ENCODE data around the gene ZNF74.
"Not testable (repeated sequence)": the region's sequence is repeated elsewhere in the genome, so short reads cannot be mapped to it uniquely, and the experiment has no call there.

ZNF74 gene

DNA sequence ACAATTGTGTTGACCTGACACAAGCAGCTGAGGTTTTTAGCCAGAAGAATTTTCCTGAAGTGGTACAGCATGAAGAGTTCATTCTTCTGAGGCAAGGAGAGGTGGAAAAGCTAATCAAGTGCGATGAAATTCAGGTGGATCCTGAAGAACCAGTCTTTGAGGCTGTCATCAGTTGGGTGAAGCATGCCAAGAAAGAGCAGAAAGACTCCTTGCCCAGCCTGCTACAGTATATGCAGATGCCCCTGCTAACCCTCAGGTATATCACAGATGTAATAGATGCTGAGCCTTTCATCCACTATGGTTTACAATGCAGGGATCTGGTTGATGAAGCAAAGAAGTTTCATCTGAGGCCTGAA, 56.6 kb downstream of the ZNF74 start:
- DNase-seq = no peak

DNA sequence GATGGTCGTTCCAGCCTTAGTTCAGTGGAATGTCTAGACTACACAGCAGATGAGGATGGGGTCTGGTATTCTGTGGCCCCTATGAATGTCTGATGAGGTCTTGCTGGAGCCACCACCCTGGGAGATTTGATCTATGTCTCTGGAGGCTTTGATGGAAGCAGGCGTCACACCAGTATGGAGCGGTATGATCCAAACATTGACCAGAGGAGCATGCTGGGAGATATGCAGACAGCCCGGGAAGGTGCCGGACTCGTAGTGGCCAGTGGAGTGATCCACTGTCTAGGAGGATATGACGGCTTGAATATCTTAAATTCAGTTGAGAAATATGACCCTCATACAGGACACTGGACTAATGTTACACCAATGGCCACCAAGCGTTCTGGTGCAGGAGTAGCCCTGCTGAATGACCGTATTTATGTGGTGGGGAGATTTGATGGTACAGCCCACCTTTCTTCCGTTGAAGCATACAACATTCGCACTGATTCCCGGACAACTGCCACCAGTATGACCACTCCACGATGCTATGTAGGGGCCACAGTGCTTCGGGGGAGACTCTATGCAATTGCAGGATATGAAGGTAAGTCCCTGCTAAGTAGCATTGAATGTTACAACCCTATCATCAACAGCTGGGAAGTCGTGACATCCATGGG, 57.3 kb downstream of the ZNF74 start:
- not testable (repeated sequence) for DNase-seq

DNA sequence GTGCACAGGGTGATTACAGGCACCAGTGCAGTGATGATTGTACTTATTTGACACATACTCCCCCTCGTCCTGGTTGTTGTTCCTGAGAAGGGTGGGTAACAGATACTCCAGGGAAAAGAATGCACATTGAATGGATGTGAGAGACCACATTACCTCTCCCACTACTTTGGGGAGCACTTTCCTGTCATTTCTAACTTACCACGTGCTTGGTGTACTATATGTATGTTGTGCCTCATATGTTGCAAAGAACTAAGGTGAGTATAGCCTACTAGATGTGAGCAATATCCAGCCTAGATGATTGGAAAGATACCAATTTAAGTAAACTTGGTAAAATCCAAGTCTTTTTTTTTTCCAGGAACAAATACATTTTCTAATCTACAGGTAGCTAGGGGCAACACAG, 58.0 kb downstream of the ZNF74 start:
- no peak for DNase-seq

DNA sequence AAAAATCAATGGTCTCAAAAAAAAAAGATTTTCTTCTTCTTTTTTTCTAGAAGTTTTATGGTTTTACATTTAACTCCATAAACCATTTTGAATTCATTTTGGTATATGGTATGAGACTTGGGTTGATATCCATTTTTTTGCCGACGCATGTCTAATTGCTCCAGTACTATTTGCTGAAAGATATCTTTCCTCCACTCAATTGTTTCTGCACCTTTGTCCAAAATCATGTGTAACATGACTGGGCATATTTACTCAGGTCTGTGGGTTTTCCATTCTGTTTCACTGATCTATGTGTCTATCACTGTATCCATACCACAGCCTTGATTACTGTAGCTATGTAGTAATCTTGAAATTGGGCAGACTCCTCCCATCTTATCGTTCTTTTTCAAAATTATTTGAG, 59.3 kb downstream of the ZNF74 start:
- no peak for DNase-seq

DNA sequence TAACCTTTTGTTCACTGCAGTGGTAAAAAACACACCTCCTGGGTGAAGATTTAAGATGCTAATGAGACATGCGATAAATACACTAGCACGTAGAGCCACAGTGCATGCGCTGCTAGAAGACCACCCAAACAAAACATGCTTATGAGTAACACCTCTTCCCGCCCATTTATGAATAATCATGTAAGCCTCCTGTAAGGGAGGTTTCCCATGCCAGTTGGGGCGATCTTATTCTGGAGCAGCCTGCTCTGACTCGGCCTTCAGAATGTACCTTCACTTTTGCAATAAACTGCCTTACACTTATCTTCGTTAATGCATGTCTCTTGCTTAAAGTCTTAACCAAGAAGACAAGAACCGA, 61.7 kb downstream of the ZNF74 start:
- no peak for DNase-seq

DNA sequence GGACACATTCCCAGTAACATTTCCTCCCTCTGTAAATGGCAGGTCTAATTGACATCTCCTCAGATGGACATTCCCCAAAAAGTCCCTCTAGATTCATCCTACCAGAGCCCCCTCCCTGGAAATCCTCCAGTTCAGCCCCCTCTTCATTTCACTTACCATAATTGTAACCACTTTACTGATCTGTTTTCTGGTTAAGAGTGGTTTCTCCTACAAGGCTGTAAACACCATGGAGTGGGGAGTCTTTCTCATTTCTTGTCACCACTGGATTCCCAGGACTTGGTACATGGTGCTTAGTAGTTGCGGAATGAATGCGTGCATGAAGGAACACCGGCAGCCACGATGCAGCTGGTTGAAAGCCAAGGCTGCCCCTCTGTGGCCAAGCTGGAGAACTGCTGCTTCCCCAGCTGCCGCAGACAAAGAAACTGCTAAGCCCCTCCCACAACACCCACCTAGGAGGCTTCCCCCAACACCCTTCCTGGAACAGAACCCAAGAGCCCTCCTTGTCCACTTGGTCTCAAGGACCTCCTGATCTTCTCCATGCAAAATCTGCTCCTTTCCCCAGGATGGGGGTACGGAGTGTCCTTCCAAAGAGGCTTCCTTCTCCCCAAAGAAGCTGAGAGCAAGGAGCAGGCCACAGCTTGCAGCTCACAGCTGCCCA, 62.2 kb downstream of the ZNF74 start:
- DNase-seq = peak; percentile 73

DNA sequence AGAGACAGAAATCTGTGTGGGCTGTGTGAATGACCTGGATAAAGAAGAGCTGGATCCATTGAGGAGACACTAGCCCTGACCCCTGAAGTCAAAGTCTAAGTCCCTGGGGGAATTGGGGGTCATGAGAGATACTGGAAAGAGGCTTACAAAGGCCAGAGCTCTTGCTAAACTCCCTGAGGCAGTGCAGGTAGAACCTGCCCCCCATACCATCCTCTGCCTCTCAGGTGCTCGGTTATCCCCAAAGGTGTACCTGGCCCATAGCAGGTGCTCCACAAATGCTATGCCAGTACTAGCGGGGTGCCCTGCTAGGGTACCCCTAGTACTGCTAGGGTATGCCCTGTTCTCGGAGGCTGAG, 62.7 kb downstream of the ZNF74 start:
- no peak for DNase-seq

DNA sequence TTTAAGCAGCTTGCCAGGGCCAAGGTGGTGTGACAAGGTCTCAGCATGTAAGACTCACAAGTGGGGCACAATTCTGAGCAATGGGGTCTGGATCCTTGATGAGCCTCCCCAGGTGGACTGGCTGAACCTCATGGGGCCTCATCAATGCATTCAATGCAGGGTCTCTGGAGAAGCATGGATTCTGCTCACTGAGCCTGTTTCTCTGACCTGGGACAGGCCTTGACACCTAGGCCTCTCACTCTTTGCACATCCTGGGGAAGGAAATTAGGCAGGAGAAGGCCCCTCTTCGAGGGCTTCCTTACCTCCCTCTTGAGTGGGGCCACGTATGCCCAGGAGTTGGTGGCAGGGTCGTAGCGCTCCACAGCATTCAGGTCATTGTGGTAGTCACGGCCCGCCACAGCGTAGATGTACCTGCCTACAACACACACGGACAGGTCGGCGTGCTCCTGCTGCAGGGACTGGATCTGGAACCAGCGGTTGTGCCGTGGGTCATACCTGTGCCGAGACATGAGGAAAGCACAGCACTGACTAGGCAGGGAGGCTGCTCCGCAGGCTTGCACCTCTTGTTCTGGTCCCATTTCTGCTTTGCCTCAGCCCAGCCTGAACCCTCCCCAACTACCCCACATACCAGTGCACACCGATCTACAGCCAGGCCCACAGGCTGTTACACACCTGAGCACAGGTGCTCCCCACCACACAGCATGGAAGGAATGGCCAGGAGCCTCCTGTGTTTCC, 63.7 kb downstream of the ZNF74 start:
- DNase-seq = no peak
